OCI-LY7 (cell line): ENCODE results near the gene IER5L. TPM values are rescaled to one million over a fixed set of nuclear protein-coding genes. Genes with fewer than 3 reads are reported as not detected.

Experiments
- BruUV-seq: library from RNA; stranded (reverse); fragments of 400-500 nt; replicated peaks from 2 replicates; lab custom pipeline; 2021; lab: Mats Ljungman, UMichigan
- CTCF ChIA-PET: fragments of 300-600 bp; sonication (Branson Sonifier 250); formaldehyde crosslinking; loops from one replicate; lab custom pipeline; 2022; ENCODE audit warnings: antibody characterized with exemption; ENCODE audit not compliant: unreplicated experiment; lab: Charles Lee
- POLR2A ChIA-PET: fragments of 300-600 bp; sonication (Branson Sonifier 250); formaldehyde crosslinking; loops from one replicate; lab custom pipeline; 2022; ENCODE audit warnings: antibody characterized with exemption; lab: Charles Lee
- DNase-seq: peaks from one replicate; pipeline ENCODE4 v3.0.0-alpha.2; 2015; ENCODE audit warnings: low spot score
- H2AFZ ChIP-seq: fragments of 200-600 bp; sonication (generic), shearing (Covaris generic); 2 replicates; pipeline ENCODE4 v1.6.1; 2014; ENCODE audit warnings: mild to moderate bottlenecking, antibody characterized with exemption, low read length, moderate library complexity
- H3K27ac ChIP-seq: fragments of 200-600 bp; sonication (generic); 2 replicates; pipeline ENCODE4 v1.5.1; 2014; ENCODE audit warnings: mixed run types, low read depth, mild to moderate bottlenecking, moderate library complexity, low read length, inconsistent platforms; ENCODE audit not compliant: poor library complexity, severe bottlenecking
- H3K36me3 ChIP-seq: fragments of 200-600 bp; sonication (generic); 2 replicates; pipeline ENCODE4 v1.6.1; 2014; ENCODE audit warnings: mild to moderate bottlenecking, antibody characterized with exemption, low read length, moderate library complexity, mixed read lengths; ENCODE audit not compliant: insufficient read depth
- H3K4me1 ChIP-seq: fragments of 200-600 bp; sonication (generic); 2 replicates; pipeline ENCODE4 v1.5.1; 2014; ENCODE audit warnings: mild to moderate bottlenecking, low read length; ENCODE audit not compliant: insufficient read depth, poor library complexity, severe bottlenecking
- H3K4me2 ChIP-seq: fragments of 200-600 bp; sonication (generic); 2 replicates; pipeline ENCODE4 v1.6.1; 2014; ENCODE audit warnings: mild to moderate bottlenecking, low read length
- H3K4me3 ChIP-seq: fragments of 200-600 bp; sonication (generic); 2 replicates; pipeline ENCODE4 v1.5.1; 2014; ENCODE audit warnings: mild to moderate bottlenecking, low read depth, low read length; ENCODE audit not compliant: poor library complexity, severe bottlenecking
- H3K79me2 ChIP-seq: fragments of 200-600 bp; sonication (generic); 2 replicates; pipeline ENCODE4 v1.6.1; 2016; ENCODE audit warnings: low read depth, mild to moderate bottlenecking, low read length, moderate library complexity, mixed read lengths; ENCODE audit not compliant: insufficient read depth
- H3K9me2 ChIP-seq: fragments of 200-600 bp; sonication (generic); 2 replicates; pipeline ENCODE4 v1.6.1; 2016; ENCODE audit warnings: mild to moderate bottlenecking, low read length, mixed read lengths; ENCODE audit not compliant: insufficient read depth
- H3K9me3 ChIP-seq: fragments of 200-600 bp; sonication (generic); 2 replicates; pipeline ENCODE4 v1.6.1; 2014; ENCODE audit warnings: mild to moderate bottlenecking, mixed run types, low read length, mixed read lengths
- H4K20me1 ChIP-seq: fragments of 200-600 bp; sonication (generic); 2 replicates; pipeline ENCODE4 v1.6.1; 2014; ENCODE audit warnings: mild to moderate bottlenecking, antibody characterized with exemption, low read length, moderate library complexity, mixed read lengths; ENCODE audit not compliant: insufficient read depth
- EZH2phosphoT487 ChIP-seq: fragments of 200-600 bp; sonication (generic); IDR thresholded peaks from 2 replicates; pipeline ENCODE4 v1.6.1; 2018; ENCODE audit warnings: low read depth, borderline replicate concordance, mild to moderate bottlenecking, mixed run types, antibody characterized with exemption, low read length, moderate library complexity, mixed read lengths
- intact Hi-C: fragments of 100-400 bp; cut with micrococcal nuclease; formaldehyde crosslinking; loops from one replicate; pipeline ENCODE4 v1.10.0; 2022; ENCODE audit not compliant: unreplicated experiment
- total RNA-seq, 2 experiments: library from RNA; depleted of rRNA in 1 of 2; stranded (reverse); fragments of >200 nt in 1 of 2; shearing (Covaris generic) in 1 of 2; gene quantifications; 2 replicates each; pipeline ENCODE4 v1.2.3, GENCODE V29; 2014 to 2022
- TF ChIP-seq, protein P1 (sequence below): fragments of 200-600 bp; sonication (generic); conservative IDR thresholded peaks from 2 replicates; pipeline ENCODE4 v1.5.1; 2014; ENCODE audit warnings: mild to moderate bottlenecking, antibody characterized with exemption, low read length, moderate library complexity, mixed read lengths

The IER5L gene
- total RNA-seq, 2 experiments from 2014 or later, result 2.8 to 21.2 TPM

- Histone ChIP-seq H4K20me1 (no peaks in the 10 kb centered on the region), H3K4me3 (no peak overlapping the region), H3K4me1 (peaks cover 7% of the 10 kb centered on the region), H3K9me2 (no peaks in the 10 kb centered on the region), H3K4me2 (no peak overlapping the region), H2AFZ (no peak overlapping the region), H3K36me3 (no peaks in the 10 kb centered on the region), H3K9me3 (peaks cover 8% of the 10 kb centered on the region; the same call in 1 of the 2 replicates), H3K27ac (no peak overlapping the region), H3K79me2 (no peaks in the 10 kb centered on the region)
- intact Hi-C loops, result no loop called here
- ChIA-PET CTCF (interaction anchor here (0.9 kb wide), 1 partner anchor 177 kb away, joined by 4 read pairs; no protein-coding TSS in a partner anchor), POLR2A (no interaction called here)
- no peak for DNase-seq
- TF ChIP-seq, protein P1, sequence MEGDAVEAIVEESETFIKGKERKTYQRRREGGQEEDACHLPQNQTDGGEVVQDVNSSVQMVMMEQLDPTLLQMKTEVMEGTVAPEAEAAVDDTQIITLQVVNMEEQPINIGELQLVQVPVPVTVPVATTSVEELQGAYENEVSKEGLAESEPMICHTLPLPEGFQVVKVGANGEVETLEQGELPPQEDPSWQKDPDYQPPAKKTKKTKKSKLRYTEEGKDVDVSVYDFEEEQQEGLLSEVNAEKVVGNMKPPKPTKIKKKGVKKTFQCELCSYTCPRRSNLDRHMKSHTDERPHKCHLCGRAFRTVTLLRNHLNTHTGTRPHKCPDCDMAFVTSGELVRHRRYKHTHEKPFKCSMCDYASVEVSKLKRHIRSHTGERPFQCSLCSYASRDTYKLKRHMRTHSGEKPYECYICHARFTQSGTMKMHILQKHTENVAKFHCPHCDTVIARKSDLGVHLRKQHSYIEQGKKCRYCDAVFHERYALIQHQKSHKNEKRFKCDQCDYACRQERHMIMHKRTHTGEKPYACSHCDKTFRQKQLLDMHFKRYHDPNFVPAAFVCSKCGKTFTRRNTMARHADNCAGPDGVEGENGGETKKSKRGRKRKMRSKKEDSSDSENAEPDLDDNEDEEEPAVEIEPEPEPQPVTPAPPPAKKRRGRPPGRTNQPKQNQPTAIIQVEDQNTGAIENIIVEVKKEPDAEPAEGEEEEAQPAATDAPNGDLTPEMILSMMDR, result peak; percentile 46; the same call in 1 of the 2 replicates
- no peak for TF ChIP-seq EZH2phosphoT487
- no TSS peak for BruUV-seq
Observed at GRCh38 chr9:129182625-129183494, 4.8 kb upstream of the IER5L start.

DNA sequence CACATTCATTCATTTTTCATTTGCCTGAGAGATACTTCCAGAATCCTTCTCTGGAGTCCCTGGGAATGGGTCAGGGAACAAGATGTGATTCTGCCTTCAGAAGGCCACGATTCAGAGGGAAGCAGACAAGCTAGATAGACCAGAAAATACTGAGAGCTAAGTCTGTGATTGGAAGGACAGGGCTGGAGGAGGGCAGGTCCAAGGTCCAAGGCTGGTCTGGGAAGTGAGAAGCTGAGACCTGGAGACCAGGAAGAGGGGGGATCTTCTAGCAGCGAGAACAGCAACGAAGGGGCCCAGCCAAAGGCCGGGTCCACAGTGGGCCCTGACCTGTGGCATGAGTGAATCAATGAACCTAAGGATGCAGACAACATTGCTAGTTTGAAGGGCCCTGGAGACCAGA, 4.1 kb upstream of the IER5L start:
- no peaks in the 10 kb centered on the region for H3K9me2 ChIP-seq
- H2AFZ ChIP-seq, result no peak overlapping the region
- DNase-seq, result no peak
- no TSS peak for BruUV-seq
- H3K79me2 ChIP-seq, result no peaks in the 10 kb centered on the region
- H3K4me2 ChIP-seq, result no peak overlapping the region
- H3K36me3 ChIP-seq, result no peaks in the 10 kb centered on the region
- no peak overlapping the region for H3K4me3 ChIP-seq
- H3K9me3 ChIP-seq, result peaks cover 5% of the 10 kb centered on the region; the same call in 1 of the 2 replicates
- H3K27ac ChIP-seq, result no peak overlapping the region
- TF ChIP-seq, protein P1, result no peak
- TF ChIP-seq EZH2phosphoT487, result no peak
- POLR2A ChIA-PET, result no interaction called here
- peaks cover 8% of the 10 kb centered on the region for H3K4me1 ChIP-seq
- H4K20me1 ChIP-seq, result no peaks in the 10 kb centered on the region
- intact Hi-C loops, result no loop called here
- CTCF ChIA-PET, result no interaction called here

DNA sequence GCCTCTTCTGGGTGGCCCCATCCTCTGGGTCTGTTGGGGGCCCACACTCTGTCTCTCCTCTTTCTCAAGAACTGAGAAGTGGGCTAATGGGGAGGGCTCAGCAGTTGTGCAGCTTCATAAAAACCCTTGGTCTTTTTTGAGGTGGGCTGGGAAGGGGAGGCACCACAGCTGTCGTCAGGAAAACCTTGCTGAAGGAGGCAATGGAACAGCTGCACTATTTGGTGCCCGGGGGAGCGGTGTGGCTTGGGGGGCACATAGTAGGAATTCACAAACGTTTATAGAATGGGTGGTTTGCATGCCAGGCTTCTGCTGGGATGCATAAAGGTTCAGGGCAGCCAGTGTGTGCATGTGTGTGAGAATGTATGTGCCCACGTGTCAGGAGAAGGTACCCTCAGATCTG, 3.2 kb upstream of the IER5L start:
- POLR2A ChIA-PET, result no interaction called here
- no peak for DNase-seq
- no peak overlapping the region for H3K27ac ChIP-seq
- TF ChIP-seq EZH2phosphoT487, result no peak
- TF ChIP-seq, protein P1, result no peak
- no peak overlapping the region for H2AFZ ChIP-seq
- H4K20me1 ChIP-seq, result no peaks in the 10 kb centered on the region
- intact Hi-C loops, result no loop called here
- CTCF ChIA-PET, result no interaction called here
- H3K4me2 ChIP-seq, result no peak overlapping the region
- peaks cover 16% of the 10 kb centered on the region for H3K4me1 ChIP-seq
- no TSS peak for BruUV-seq
- H3K36me3 ChIP-seq, result no peaks in the 10 kb centered on the region
- no peaks in the 10 kb centered on the region for H3K9me3 ChIP-seq
- no peaks in the 10 kb centered on the region for H3K9me2 ChIP-seq
- H3K4me3 ChIP-seq, result no peak overlapping the region
- no peaks in the 10 kb centered on the region for H3K79me2 ChIP-seq
